ENCODE measurements around the gene CLDND1. TPM values are rescaled to one million over a fixed set of nuclear protein-coding genes. Genes with fewer than 3 reads are reported as not detected.
A peak's percentile ranks its signal among the peaks of the same experiment; 100 is the strongest.

CLDND1 gene
- total RNA-seq (2014; rRNA removed; shearing (Covaris generic)): 92.7 and 99.9 TPM in 2 replicates
- polyA plus RNA-seq (2016; fragmentation: Nextera tagmentation; extraction: Ambion mirVana): 57.5 and 59.8 TPM in 2 replicates
- long read RNA-seq, partial matches to known transcripts: 1 of 11 reads
- long read RNA-seq, other reads (novel, unspliced or antisense): 3 of 11 reads

GRCh38 chr3:98522544-98523281 lies at the start of gene CLDND1:
Gene CLDND1 (minus strand): TSS chr3:98522902. CDS start chr3:98521424, 1,478 bp downstream.
- Histone ChIP-seq H3K27me3 (ENCODE audit: insufficient read depth) (no peaks in the 10 kb centered on the region), H4K20me1 (replicated peaks; ENCODE audit: insufficient read depth) (peaks cover 8% of the 10 kb centered on the region), H2AFZ (peak within 1 kb of the TSS; percentile 86), H3K36me3 (ENCODE audit: insufficient read depth) (peaks cover 3% of the 10 kb centered on the region; the same call in 1 of the 2 replicates), H3K4me2 (peak within 1 kb of the TSS; percentile 93), H3K79me2 (replicated peaks; ENCODE audit: insufficient read depth) (peaks cover 47% of the 10 kb centered on the region), H3K27ac (ENCODE audit: low read depth) (peak within 1 kb of the TSS; percentile 79), H3K4me1 (ENCODE audit: insufficient read depth) (peaks cover 14% of the 10 kb centered on the region), H3K4me3 (peak within 1 kb of the TSS; percentile 93), H3F3A (replicated peaks; ENCODE audit: low read depth) (no peaks in the 10 kb centered on the region), H3K9me2 (ENCODE audit: insufficient read depth) (no peaks in the 10 kb centered on the region)
- no peak for TF ChIP-seq STAT1 (IDR thresholded peaks at IDR 0.05; ENCODE audit: unreplicated experiment)
- TF ChIP-seq REST (IDR thresholded peaks at IDR 0.05; ENCODE audit: unreplicated experiment): no peak
- TF ChIP-seq EZH2phosphoT487 (IDR thresholded peaks at IDR 0.05; ENCODE audit: unreplicated experiment): no peak
- no peak for TF ChIP-seq ZNF462 (CRISPR knock-in tag; IDR thresholded peaks at IDR 0.05)
- TF ChIP-seq JUNB (IDR thresholded peaks at IDR 0.05; ENCODE audit: unreplicated experiment): no peak
- peak; percentile 79 for TF ChIP-seq CREB1 (CRISPR knock-in tag; IDR thresholded peaks at IDR 0.05; ENCODE audit: low read depth)
- no peak for TF ChIP-seq ZNF114 (CRISPR knock-in tag; IDR thresholded peaks at IDR 0.05)
- TF ChIP-seq NANOG (IDR thresholded peaks at IDR 0.05; ENCODE audit: borderline replicate concordance): no peak
- no peak for TF ChIP-seq EZH2 (IDR thresholded peaks at IDR 0.05; ENCODE audit: low read depth, unreplicated experiment)
- TF ChIP-seq POLR2AphosphoS5 (IDR thresholded peaks at IDR 0.05; ENCODE audit: low read depth): peak; percentile 87
- no peak for TF ChIP-seq CTCF (conservative IDR thresholded peaks at IDR 0.05; ENCODE audit: low read depth in 2 of 2)
- TF ChIP-seq ZNF331 (CRISPR knock-in tag; IDR thresholded peaks at IDR 0.05; ENCODE audit: low read depth): no peak
- peak; percentile 97 for TF ChIP-seq ETS1 (IDR thresholded peaks at IDR 0.05)
- Mint-ChIP-seq H3K36me3 (ENCODE audit: low read depth) (peaks cover 30% of the 10 kb centered on the region), H3K27ac (peak within 1 kb of the TSS; percentile 97), H3K27me3 (ENCODE audit: insufficient read depth, low read depth, poor library complexity) (no peaks in the 10 kb centered on the region), H3K9me3 (no peaks in the 10 kb centered on the region), H3K4me1 (peaks cover 25% of the 10 kb centered on the region), H3K4me3 (peak within 1 kb of the TSS; percentile 94)
- DNase-seq (ENCODE audit: low spot score) (peak; percentile 96), ATAC-seq (peak; percentile 97)

Measured in GM23338 (cell line).